Stimulated activated CD8-positive, alpha-beta memory T cell treated with anti-CD3 and anti-CD28 coated beads, Interleukin-7, amount 100 ng/mL, for 4 hours (primary cell): ENCODE results near the gene ZMAT5.
A peak's percentile ranks its signal among the peaks of the same experiment; 100 is the strongest.
"Not testable (repeated sequence)": the region's sequence is repeated elsewhere in the genome, so short reads cannot be mapped to it uniquely, and the experiment has no call there.

Experiments
- DNase-seq, 2 donors: peaks; one replicate each; pipeline ENCODE4 v3.0.0-alpha.2; 2020; ENCODE audit warnings: low read depth in 2 of 2

The ZMAT5 gene

DNA sequence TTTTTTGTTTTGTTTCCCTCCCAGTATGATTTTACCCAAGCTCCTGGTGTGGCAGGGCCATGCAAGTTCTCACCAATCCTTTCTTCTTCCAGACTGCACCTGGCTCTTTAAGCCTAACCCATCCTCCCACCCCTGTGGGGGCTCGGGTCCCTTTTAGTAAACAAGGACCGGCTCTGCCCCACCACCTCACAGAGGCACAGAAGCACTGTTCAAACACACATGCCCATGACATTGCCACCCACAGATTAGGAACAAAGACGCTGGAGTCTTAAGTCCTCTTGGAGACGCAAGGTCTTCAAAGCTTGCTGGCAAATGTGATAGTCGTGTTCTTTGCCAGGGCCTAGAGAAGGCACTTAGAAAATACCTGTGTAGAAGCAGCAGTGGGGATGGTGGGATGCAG is 19.2 kb upstream of the ZMAT5 start:
- DNase-seq: no peak

DNA sequence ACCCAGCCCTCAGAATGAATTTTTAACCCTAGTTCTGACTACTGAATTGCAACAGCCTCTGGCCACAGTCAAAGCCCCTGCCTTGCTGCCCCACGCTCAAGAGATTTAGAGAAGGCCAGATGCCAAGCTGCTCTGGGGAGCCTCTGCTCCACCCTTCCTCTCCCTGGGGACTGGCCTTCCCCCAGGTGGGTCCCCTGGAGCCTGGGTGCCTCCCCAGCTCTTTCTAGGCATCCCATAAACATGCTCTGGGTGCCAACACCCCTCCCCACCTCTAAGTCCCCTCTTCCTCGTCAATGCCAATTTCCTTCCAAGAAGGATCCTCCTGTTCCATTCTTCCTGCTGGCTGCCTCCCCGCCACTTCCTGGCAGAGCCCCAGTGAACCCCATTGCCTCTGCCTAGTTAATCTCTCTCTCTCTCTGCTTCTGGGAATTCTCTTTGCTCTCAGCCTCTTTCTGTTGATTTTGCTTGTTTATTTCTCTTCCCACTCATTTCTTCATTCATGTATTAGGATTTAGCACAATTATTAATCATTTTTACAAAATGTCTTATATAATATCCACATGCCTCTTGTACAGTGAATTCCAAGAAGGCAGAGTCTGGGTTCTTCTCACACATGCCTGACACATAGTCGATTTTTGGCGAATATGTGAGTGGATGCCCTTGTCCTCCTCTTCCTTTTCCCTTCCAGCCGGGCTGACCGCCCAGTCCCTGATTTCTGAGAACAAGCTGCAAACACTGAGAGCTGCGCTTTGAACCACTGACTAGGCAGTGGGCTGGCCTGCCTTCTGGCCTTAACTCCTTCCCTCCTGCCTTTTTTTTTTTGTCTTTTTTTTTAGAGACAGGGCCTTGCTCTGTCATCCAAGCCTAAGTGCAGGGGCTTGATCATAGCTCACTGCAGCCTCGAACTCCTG is 17.9 kb upstream of the ZMAT5 start:
- DNase-seq: no peak

GRCh38 chr22:29782061-29782845 is 15.4 kb upstream of the ZMAT5 start:
- DNase-seq: no peak

DNA sequence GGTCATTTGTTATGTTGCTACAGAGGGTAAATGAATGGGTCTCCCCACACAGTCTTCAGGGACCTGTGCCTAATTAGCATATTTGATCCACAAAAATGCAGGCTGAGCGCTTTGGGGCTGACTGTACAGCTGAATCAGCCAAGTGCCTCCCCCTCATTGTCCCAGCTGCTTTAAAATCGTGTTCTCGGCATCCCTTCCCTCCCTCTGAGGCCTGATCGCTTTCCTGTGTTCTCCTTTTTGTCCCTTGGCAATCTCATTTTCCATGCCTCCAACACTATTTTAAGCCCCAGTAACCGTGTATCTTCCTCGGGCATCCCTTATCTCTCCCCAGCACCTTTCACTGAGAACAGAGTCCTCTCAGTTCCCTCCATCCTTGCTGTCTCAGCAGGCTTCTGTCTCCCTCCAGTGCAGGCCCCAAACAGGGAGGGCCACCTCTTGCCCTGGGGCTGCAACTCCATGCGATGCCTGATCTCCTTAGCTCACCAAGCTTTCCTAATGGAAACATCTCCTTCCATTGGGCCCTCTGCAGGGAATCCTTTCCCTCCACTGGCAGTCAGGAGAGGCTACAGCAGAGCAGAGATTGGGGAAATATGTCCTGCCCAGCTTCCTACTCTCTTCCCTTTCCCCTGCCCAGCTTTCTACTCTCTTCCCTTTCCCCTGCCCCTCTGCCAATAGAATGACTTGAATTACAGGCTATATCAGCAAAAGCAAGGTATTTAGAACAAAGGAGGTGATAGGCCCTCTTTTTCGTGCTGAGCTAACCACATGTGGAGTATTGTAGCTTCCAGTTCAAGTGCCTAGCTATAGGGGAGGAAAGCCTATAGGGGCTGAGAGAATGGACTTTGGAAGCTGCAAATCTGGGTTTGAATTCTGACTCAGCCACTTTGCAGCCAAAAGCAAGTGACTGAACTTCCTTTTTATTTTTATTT is 14.2 kb upstream of the ZMAT5 start:
- DNase-seq: no peak

DNA sequence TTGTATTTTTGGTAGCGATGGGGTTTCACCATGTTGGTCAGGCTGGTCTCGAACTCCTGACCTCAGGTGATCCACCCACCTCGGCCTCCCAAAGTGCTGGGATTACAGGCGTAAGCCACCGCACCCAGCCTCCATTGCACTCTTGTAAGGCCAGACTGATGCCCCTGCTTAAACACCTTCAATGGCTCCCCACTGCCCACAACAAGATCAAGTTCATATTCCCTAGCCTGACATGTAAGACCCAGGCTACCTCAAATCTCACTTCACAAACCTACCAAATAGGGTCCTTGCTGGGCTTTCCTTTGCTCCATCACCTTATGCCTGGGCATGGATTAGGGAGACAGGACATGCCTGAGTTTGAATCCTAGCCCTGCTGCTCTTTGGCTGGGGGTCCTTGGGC is 13.4 kb upstream of the ZMAT5 start:
- DNase-seq: no peak

- no peak for DNase-seq
Observed at GRCh38 chr22:29773233-29773632, 6.4 kb upstream of the ZMAT5 start.

GRCh38 chr22:29772170-29772641 is 5.4 kb upstream of the ZMAT5 start:
- no peak for DNase-seq

GRCh38 chr22:29769723-29770321 is 3.0 kb upstream of the ZMAT5 start:
- DNase-seq: no peak

DNA sequence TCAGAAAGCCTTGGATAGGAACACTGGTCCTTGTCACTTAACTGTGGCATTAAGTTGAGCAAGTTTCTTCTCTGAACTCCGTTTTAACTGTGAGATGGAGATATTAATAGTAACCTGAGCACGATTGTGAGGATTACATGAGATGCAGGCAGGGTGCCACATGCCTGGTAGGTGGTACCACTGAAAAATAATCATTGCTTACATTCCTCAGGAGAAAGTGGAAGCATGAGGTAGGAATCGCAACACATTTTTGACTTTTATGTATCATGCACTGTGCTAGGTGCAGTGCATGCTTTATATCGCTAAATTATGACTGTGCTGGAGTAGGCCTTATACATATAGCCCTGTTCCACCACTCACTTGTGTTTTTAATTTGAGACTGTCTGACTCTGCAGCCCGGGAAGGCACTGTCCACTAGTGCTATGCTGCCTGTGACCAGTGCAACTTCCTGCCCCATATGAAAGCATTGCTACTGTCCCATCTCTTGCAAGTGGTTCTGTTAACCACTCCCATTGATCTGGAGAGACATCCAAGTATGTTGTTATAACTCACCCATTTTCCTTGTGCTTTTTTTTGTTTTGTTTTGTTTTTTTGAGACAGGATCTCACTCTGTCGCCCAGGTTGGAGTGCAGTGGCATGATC is 1.4 kb upstream of the ZMAT5 start:
- no peak for DNase-seq

- peak; percentile 90 to 92 for DNase-seq
Observed at GRCh38 chr22:29767171-29768051, 604 bp upstream of the ZMAT5 start, which contains the start of gene UQCR10. Gene UQCR10 (plus strand): TSS chr22:29767369. CDS start chr22:29767399, 30 bp downstream.

DNA sequence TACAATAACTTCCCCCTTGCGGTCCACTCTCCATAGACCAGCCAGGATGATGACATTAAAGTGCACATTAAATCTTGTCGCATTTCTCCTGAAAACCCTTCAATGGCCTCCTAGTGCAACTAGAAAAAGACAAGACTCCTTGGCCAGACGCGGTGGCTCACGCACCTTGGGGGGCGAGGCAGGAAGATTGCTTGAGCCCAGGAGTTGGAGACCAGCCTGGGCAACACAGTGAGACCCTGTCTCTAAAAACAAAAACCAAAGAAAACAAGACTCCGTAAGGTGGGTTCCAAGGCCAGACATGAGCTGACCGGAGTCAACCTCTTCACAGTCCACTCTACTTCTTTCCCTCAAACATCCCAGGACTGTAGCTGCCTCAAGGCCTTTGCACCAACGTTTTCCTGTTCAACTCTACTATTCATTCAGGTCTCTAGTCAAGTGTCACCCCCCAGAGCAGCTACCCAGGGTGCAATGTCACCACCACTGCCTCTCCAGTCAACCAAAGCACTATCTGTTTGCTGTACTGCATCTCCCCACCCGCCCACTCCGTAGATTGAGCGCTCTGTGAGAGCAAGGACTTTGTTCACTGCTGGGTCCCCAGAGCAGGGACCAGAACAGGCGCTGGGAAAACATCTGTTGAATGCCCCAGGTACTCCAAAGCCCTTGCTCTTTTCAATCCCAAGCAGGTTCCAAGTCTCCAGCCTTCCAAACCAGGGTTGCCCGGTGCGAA is 739 bp downstream of the ZMAT5 start:
- DNase-seq: peak in 1 of 2 donors; percentile 4

GRCh38 chr22:29762263-29762662 is 4.5 kb downstream of the ZMAT5 start:
- DNase-seq: no peak

DNA sequence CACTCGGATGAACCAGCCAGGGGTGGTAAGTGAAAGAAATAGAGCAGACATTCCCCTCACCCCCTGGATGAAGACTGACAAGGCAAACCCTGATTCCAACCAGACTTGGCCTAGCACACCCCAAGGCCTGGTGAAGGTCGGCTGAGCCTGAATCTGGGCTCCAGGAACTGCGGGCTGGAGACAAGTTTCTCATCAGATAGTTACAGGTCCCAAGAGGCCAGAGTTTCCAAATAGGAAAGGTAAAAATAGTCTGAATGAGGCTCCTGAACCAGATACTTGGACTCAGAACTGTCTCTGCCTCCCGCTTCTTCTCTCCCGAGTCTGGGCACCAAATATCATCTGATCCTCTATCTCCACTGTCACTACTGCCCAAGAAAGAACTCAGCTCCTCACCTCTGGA is 7.8 kb downstream of the ZMAT5 start:
- no peak for DNase-seq

DNA sequence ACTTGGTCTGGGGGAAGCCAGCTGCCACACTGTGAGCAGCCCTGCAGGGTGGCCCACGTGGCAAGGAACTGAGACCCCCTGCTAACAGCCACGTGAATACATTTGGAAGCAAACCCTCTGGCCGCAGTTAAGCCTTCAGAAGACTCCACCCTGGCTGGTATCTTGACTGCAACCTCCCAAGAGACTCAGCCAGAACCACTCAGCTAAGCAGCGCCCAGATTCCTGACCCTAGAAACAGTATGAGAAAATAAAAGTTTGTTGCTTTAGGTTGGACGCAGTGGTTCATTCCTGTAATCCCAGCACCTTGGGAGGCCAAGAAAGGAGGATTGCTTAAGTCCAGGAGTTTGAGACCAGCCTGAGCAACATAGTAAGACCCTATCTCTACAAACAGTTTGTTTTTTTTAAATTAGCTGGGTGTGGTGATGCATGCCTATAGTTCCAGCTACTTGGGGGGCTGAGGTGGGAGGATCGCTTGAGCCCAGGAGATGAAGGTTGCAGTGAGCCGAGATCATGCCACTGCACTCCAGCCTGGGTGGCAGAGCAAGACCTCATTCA is 8.7 kb downstream of the ZMAT5 start:
- DNase-seq: no peak

DNA sequence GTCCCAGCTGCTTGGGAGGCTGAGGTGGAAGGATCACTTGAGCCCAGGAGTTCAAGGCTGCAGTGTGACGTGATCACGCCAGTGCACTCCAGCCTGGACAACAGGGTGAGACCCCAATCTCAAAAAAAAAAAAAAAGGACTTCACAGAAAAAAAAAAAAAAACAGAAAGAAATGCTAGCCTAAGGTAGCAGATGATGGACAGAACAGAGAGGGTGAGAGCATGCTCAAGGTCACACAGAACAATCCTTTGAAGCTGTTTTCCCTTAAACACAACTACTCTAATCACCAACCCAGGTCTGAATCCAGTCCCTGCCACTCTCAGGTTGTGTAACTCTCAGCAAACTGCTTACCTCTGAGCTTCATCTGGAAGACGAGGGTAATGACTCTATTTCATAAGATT is 9.7 kb downstream of the ZMAT5 start:
- no peak for DNase-seq

- no peak for DNase-seq
Observed at GRCh38 chr22:29756341-29756740, 10.5 kb downstream of the ZMAT5 start.

DNA sequence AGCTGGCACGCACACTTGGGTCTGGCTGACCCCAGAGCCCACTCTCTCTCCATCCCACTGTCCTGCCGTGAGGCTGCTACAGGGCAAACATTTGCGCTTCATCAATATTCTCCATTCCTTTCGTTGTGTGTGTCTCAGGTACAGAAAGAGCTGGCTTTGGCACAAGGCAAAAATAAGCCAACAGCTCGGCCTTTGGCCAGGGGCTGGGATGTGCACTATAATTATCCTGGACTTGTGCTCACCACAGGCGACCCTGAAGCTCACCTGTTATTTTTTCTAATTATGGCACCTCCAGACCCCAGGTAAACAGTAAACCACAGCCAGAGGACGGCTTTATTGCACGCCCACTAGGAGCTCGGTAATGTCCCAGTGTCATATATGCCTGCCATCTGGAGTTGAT is 10.9 kb downstream of the ZMAT5 start:
- no peak for DNase-seq

DNA sequence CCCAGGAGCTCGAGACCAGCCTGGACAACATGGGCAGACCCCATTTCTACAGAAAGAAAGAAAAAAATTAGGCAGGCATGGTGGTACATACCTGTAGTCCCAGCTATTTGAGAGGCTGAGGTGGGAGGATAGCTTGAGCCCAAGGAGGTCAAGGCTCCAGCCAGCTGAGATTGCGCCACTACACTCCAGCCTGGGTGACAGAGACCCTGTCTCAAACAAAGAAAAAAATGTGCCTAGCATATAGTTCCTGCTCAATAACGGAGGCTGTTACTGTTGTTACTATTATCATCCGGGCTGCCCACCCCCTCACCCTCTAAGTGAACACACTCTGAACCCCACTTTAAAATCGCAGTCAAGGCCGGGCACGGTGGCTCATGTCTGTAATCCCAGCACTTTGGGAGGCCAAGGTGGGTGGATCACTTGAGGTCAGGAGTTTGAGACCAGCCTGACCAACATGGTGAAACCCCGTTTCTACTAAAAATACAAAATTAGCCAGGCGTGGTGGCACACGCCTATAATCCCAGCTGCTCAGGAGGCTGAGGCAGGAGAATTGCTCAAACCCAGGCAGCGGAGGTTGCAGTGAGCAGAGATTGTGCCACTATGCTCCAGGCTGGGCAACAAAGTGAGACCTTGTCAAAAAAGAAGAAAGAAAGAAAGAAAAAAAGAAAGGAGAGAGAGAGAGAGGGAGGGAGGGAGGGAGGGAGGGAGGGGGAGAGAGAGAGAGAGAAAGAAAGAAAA is 12.0 kb downstream of the ZMAT5 start:
- DNase-seq: not testable (repeated sequence)
